NCI-H345 treated with DMSO at 0.1 percent for 48 hours (cell line): ENCODE results near the gene PDE10A.

Experiments used
- DNase-seq: peaks from one replicate; lab custom pipeline; 2025; ENCODE audit not compliant: unreplicated experiment; lab: John Stamatoyannopoulos, UW

PDE10A gene

DNA sequence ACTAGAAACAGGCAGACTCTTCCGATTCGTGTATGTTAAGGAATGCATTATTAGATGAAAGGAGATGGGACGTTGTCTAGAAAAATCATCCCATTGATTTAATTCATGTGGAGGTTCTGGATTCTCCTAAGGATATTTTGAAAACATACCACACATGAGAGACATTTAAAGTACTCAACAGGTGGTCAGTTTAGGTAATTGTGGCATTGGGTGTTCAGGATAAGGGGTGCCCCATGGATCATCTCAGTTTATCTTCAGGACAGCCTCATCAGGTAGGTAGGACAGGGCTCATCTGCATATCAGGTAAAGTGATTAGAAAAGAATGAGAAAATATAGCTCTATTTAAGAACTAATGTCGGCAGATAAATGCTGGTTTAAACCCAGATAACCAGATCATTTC lies 15.9 kb upstream of the PDE10A start:
- DNase-seq = no peak

DNA sequence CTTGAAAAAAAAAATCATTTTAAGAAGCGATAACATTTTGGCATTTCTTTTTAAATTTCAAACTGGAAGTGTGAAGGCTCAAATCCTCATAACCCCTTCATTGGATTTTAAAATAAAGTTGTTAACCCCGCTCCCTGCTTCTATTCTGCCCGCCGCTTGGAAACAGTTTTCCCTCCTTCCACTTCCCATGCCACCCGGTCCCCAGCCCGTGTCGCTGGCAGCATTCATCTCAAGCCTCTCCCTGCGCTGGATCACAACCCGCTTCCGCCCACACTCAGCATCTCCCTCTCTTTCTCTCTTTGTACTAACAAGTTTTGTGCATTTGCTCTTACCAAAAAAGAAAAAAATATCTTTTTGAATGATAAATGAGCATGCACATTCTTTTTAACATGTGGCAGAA lies 15.4 kb upstream of the PDE10A start:
- no peak for DNase-seq

DNA sequence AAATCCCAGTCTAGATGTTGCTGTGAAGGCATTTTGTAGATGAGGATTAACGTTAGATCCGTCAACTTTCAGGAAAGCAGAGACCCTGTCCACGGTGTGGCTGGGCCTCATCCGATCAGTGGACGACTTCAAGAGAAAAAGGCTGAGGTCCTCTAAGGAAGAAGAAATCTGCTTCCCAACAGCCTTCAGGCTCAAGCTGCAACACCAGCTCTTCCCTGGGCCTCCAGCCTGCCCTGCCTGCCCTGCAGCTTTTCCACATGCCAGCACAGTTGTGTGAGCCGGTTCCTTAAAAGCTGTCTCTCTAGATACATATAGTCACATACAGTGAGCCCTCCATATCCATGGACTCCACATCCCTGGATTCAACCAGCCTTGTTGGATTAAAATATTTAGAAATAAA lies 14.1 kb upstream of the PDE10A start:
- no peak for DNase-seq

DNA sequence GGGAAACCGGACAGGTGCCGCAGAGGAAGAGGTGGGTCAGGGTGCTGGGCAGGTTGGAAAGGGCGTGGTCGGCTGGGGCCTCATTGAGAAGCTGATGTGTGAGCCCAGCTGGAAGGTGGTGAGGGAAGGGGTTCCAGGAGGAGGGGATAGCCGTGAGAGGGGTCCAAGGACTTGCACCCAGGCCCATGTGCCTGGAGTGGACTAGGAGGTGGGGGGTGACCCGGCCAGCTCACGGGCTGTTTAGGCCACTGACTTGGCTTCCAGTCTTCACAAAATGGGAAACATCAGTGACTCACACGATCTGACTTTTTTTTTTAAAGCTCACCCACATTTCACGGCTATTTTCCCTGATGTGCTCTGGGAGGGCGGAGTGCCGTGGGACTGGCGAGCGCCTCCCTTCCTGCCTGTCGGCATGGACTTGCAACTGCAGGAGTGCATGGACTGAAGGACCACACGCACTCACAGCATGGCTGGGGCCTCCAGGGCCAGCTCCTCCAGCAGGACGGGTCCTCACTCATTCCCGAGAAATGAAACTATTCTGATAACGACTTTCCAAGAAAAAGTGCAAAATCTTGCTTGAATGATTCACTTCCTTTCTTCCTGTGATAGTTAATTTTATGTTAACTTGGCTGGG lies 13.5 kb upstream of the PDE10A start:
- DNase-seq = no peak

DNA sequence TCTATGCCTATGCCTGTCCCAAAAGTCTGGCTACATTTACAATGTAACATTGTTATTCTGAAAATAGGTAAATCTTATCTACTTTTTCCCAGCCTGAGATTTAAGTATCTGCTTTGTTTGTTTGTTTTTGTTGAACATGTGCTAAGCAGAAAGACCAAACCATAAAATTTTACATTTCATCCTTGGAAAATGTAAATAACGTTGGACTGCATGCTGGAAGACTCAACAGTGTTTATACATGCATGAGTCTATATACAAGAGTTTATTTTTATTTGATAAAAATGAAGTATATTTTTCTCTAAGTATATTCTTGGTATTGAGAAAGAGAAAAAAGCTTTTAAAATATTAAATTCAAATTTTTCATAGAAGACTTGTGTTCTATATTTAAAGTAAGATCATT lies 12.1 kb upstream of the PDE10A start:
- DNase-seq = no peak

DNA sequence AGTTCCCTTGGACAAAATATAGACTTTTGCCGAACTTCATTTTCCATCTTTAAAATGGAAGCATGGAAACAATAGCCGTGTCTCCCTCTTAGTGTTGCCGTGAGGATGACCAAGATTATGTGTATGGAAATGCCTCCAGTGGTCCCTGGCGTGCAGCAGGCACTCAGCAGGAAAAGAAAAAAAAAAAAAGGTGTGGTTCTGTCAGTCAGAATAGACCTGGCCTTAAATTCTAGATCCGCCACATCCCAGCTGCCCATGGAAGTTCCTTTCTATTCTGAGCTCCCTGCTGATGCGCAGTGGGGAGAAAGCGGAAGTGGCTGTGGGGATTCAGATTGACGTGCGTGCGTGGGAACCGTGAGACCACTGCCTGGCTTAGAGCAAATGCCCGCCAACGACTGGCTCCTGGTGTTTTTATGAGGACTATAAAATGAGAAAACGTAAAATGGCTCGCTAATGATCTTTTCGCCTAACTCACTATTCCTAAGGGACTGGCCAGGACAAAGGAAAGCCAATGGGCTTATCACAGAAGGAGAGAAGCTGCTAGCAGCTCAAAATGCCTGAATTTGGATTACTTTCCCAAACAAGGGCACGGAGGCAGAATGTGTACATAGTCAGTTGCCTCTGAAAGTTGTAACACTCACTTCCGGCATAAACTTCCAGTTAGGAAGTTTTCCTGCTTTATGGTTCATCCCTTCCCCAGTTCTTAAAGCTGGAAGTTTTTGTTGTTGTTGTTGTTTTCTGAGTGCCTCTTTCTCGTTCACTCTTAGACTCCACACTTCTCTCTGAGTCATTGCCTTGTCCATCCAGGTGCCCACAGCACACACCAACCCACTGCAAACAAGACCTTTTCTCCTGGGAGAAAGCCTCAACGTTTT lies 11.4 kb upstream of the PDE10A start:
- DNase-seq = no peak

DNA sequence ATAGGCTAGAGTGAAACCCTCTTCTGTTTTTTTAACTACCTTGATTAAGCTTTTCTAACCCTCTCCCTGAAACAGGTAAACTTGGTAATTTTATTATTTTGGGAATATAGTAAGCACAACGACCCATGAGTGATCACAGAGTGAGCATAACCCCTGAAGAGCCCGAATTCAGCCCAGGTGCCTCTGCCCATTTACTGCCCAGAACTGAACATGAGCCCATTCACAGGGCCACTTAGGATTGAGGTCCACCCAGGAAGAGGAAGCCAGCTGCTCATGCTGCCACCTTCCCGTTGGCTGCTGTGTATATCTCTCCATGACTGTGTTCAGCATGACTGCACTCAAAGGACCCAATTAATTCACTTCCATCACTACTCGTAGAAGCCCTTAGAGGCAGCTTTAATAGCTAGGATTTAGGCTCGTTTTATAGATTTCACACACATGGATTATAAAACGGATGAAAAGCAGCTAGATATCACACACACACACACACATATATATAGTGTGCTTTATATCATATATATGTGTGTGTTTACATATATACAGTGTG lies 8.3 kb upstream of the PDE10A start:
- DNase-seq = no peak

DNA sequence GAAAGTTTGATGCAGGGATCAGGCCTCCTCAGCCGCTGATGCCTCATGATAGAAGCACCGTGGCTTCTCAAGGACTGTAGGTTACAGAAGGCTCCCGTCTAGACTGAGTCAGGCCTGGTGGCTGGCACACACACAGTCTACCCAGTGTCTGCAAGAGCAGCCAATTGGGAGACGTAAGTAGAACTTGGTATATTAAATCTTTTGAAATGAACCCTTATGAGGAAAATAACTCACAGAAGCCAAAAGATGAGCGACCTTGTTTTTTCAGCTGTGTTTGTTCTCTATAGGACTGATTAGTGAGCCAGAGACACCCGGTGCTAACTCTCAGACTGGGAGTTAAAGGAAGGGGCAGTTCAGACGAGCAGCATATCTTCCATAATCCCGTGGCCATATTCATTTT lies 5.9 kb upstream of the PDE10A start:
- no peak for DNase-seq

DNA sequence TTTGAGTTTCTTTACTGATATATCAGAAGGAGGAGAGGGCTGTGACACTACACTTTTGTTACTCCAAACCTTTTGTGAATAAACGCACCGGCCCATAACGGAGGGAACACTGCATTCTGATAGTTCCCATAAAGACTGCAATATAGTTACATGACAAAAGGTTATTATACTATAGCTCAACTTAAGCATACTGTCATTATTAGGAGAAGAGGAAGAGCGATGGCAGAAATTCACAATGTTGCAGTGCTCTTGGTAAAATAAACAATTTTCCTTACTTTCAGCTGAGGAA lies 2.3 kb upstream of the PDE10A start:
- DNase-seq = no peak

DNA sequence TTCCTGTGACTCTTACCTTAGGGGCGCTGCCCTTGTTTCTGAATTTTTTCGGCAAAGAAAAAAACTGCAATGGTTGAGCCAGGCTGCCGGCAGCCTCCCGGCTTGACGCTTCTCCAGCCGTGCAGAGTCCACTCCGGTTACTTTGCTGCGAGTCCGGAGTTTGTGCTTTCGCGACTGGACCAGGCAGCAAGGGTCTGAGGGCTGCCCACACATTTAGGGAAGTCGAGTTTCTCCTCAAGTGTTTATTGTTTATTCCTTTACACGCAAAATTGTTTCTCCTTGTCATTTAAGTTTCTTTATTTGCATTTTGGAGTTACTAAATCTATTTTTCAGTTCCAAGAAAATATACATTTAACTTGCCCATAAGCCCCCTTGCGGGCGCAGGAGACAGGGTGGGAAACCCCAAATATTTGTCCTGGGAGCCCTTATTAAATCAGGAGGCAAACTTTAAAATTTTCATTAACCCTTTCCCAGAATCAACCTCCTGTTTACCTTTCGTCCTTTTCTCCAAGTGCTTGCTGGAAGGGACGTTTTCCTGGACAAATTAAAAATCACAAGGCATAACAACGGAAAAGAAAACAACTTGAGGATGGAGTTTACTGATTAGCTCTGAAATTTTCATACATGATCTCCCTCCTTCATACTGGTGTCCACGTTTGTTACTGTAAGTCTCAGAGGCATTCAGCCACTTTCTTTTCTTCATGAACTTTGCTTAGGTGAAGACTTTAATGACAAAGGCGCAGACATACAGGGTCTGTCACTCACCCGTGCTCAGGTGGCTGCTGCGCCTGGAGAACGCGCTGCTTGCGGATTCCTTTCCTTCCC lies 1.7 kb upstream of the PDE10A start:
- DNase-seq = no peak

DNA sequence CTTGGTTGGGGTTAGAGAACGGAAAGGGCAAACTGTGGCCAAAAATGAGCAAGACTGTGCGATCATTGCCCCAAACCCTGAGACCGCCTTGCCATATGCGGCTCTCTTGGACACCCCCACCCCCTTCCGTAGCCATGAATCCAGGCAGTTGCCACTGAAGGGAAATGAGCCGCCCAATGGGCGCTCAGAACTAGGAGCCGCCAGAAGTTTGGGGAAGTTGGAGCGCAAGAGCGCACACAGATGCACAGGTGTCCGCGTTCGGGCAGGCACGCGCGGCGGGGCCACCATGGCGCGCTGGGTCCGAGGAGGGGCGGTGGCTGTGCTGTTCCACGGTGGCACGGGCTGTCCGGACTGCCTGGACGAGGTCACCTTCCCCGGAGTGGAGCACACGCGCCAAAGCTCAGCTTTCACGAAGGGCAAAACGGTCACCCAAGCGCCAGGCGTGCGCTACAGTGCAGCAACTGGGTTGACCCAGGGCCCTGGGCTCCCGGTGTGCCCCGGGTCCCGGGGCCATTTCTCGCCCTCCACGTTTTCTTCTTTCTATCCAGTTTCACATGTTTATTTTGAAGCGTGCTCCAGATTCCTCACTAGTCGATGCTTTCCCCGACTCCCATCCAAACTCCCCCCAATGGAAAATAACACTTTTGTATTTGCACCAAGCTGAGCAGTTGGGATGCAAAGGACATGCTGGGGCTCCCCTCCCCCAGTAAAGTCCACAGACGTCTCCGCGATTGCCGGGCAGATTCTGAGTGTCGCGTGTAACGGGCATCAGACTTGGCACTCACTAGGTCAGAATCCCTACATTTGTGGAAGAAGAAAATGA lies 906 bp upstream of the PDE10A start:
- DNase-seq = no peak

DNA sequence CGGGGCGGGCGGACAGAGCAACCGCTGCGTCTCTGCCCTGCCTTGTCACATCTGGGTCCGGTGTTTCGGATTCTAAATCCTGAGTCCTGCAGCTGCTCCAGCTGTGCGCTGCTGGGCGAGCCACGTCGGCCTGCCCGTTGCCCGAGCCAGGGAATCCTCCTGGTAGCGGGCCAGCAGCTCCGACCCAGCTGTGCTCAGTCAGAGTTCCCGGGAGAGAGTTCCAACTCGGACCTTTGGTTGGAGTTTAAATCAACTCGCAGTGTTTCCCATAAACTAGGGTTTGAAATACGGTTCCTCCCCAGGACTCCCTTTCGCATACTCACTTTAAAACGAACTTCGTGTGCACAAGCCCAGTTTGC lies 315 bp upstream of the PDE10A start:
- DNase-seq = no peak

DNA sequence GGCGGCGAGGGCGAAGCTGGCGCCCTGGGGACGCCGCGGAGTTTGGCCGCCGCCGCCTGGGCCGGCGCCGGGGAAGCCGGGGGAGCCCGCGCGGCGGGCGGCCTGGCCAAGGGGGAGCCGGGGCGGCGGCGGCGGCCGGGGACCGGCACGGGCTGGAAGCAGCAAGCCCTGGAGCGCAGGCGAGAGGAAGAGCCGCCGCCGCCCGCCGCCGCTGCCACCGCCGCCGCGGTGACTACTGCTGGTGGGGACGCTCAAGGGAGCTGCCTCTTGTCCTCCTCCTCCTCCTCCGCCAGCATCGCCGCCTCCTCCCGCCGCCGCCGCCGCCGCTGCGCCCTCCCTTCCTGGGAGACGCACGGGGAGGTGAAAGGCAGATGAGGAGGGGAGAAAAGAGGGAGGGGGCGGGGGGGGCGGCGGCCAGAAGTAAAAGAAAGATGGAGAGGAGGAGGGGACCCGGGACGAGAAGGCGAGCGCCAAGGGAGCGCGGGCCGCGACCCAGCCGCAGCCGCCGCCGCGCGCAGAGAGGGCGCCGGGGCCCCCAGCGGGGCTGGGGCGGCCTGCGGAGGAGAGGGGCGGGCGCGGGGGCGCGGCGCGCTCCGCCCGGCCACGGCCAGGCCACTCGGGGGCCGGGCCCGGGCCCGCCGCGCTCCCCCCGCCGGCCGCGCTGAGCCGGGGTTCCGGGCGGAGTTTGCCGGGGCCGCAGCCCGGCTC lies 846 bp downstream of the PDE10A start:
- no peak for DNase-seq

DNA sequence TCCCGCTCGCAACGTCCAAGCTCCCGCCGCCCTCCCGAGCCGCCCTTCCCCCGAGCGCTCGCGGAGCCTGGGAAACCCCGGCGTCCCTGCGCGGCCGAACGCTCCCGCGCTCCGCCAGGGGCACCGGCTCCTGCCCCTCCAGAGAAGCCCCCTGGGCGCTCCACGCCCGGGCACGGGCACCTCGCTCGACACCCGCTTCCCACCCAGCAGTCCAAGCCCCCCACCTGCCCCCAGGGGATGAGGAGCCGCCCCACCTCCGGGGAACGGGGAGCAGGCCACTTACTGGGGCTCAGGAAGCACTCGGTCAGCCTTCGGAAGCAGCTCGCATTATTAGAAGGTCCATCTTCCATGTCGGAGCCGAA lies 1.4 kb downstream of the PDE10A start:
- DNase-seq = no peak

DNA sequence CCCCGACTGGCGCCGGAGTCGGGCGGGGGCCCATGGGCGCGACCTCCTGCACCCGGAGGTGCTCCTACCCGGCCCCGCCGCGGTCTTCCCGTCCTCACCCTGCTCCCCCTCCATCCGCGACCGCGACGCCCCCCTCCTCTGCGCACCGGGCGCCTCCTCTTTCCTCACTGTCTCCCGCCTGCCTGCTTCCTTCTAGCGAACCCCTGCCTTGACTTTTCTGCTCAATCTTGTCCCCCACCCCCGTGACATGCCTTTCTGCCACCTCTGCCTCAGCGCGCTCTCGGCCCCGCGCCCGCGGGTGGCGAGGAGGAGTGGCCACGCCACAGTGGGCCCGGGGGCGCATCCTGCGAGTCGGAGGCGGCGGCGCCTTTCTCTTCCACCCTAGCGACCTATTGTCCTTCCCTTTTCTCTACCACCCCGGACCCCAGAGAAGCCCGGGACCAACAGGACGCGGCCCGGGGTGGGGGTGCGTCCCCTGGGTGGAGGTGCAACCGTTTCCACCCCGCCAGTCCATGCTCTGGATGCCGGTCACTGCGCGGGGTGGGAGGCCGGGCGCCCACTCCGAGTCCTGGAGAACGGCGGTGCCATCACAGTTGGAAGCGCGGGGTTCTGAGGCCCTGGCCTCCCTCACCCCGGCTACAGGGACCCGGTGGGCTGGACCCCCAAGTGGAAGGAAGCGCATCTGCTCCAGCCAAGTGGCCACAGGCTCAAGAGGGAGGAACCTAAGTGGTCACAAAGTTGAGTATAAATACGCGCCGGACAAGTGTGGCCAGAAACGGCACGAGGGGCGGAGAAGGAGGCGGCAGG lies 2.0 kb downstream of the PDE10A start:
- no peak for DNase-seq

DNA sequence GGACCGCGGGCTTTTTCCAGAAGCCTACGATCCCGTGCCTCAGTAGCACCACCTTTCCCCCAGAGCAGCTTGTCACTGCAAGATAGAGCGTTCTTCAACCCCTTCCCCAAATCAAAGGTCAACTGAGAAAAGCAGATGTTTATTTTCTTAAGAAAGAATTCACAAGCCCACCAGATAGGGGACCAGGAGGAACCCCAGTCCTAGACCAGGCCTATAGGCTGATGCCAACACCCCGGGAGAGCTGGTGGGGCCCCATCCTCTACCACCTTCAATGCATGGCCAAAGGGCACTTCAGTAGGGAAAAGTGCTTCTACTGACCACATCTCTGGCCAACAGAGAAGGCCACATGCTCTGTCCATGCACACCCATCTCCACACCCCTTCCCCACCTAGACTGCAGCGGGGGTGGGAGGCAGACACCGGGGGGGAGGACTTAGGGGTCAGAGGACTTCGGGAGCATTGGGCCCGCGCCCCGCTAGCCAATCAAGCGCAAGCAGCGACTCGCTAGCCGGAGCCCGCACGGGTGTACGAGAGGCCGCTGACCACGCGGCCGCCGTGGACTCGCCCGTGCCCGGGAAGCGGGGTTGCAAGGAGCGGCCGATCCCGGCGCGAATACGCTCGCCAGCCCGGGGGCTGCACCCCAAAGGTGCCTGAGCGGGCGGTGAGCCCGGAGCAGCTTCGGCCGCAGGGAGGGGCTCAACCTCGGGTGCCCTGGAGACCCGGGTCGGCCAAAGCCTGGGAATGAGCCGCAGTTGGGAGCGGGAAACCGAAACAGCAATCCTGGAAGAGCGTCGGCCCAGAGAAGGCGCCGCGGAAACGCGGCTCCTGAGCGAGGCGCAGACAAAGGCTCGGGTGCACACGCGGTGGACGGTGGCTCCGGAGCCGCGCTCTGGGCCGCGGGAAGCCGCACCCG lies 2.8 kb downstream of the PDE10A start:
- DNase-seq = no peak

DNA sequence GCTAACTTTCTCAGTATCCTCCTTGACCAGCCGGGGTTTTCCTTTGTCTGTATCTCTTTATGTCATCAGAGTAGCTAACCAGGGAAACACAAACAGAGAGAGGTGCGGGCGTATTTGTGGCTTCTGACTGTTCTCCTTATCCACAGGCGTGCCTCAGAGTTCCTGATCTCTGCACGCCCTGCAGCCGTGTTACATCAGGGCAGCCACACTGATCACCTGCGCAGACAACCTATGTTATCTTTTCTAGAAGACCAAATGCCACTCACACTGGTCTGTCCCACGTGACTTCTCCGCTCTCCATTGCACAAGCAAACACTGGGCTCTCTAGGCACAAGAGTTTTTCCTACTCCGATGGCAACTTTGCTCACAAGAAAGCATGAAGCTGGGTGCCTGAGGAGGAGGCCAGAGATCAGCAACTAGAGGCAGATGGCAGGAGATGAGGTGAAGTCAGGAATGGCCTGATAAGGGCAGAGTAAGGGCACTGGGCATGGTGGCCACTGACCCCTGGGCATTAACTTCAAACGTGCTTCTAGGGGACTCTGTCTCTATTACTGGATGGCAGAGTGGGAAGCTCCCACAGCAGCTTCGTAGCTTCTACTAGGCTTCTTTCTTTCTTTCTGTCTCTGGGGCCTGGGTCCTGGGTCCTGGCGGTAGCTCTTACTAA lies 4.5 kb downstream of the PDE10A start:
- DNase-seq = no peak

DNA sequence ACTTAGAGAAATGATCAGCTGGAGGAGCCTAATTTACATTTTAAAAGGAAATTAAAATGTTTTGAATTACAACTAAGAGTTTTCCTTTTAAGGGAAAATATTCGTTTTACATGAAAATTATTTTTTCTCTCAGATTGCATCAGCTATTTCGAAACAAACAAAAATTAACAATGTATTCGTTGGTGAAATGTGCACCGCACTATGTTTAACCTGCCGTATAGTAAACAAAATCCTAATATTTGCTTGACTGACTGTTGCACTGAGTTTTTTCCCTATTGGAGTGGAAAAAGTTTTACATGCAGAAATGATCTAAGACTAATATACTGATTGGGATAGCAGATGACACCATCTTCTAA lies 5.7 kb downstream of the PDE10A start:
- no peak for DNase-seq
